Left kidney (tissue), 8 donors: ENCODE measurements around the gene KARS1. TPM values are rescaled to one million over a fixed set of nuclear protein-coding genes. Genes with fewer than 3 reads are reported as not detected.
A peak's percentile ranks its signal among the peaks of the same experiment; 100 is the strongest.

Experiments used
- DNase-seq: peaks from one replicate; pipeline ENCODE4 v3.0.0-alpha.2; 2013
- long read RNA-seq, 8 donors: transcript quantifications; one replicate each; lab custom pipeline, GENCODE V29; 2026
- polyA plus RNA-seq: library from polyadenylated mRNA; unstranded; fragments of 120-200 nt; gene quantifications from one replicate; pipeline ENCODE4 v1.2.1, GENCODE V29; 2013; ENCODE audit not compliant: insufficient read length

Gene KARS1
- 143 TPM for polyA plus RNA-seq
- long read RNA-seq, donor 1, transcript KARS-201 (14 exons, 2,005 nt): major isoform, 21 of 190 reads
- long read RNA-seq, donor 1, transcript KARS-202 (15 exons, 2,421 nt): minor isoform, 5 of 190 reads
- long read RNA-seq, donor 1, transcript KARS-211 (2 exons, 589 nt): minor isoform, 18 of 190 reads
- long read RNA-seq, donor 1, partial matches to known transcripts: 124 of 190 reads
- long read RNA-seq, donor 1, other reads (novel, unspliced or antisense): 22 of 190 reads
- long read RNA-seq, donor 2, transcript KARS-211 (2 exons, 589 nt): minor isoform, 13 of 31 reads
- long read RNA-seq, donor 2, transcript KARS-201 (14 exons, 2,005 nt): major isoform, 16 of 31 reads
- long read RNA-seq, donor 2, partial matches to known transcripts: 0 of 31 reads
- long read RNA-seq, donor 2, other reads (novel, unspliced or antisense): 0 of 31 reads
- long read RNA-seq, donor 3, transcript KARS-211 (2 exons, 589 nt): minor isoform, 10 of 40 reads
- long read RNA-seq, donor 3, transcript KARS-201 (14 exons, 2,005 nt): major isoform, 20 of 40 reads
- long read RNA-seq, donor 3, partial matches to known transcripts: 6 of 40 reads
- long read RNA-seq, donor 3, other reads (novel, unspliced or antisense): 0 of 40 reads
- long read RNA-seq, donor 4, transcript KARS-211 (2 exons, 589 nt): major isoform, 9 of 14 reads
- long read RNA-seq, donor 4, partial matches to known transcripts: 5 of 14 reads
- long read RNA-seq, donor 4, other reads (novel, unspliced or antisense): 0 of 14 reads
- long read RNA-seq, donor 5, transcript KARS-201 (14 exons, 2,005 nt): major isoform, 36 of 65 reads
- long read RNA-seq, donor 5, transcript KARS-202 (15 exons, 2,421 nt): minor isoform, 5 of 65 reads
- long read RNA-seq, donor 5, transcript KARS-211 (2 exons, 589 nt): minor isoform, 18 of 65 reads
- long read RNA-seq, donor 5, partial matches to known transcripts: 6 of 65 reads
- long read RNA-seq, donor 5, other reads (novel, unspliced or antisense): 0 of 65 reads
- long read RNA-seq, donor 6, transcript KARS-201 (14 exons, 2,005 nt): major isoform, 16 of 443 reads
- long read RNA-seq, donor 6, transcript KARS-211 (2 exons, 589 nt): minor isoform, 9 of 443 reads
- long read RNA-seq, donor 6, transcript KARS-202 (15 exons, 2,421 nt): minor isoform, 7 of 443 reads
- long read RNA-seq, donor 6, partial matches to known transcripts: 292 of 443 reads
- long read RNA-seq, donor 6, other reads (novel, unspliced or antisense): 117 of 443 reads
- long read RNA-seq, donor 7, transcript KARS-202 (15 exons, 2,421 nt): minor isoform, 9 of 85 reads
- long read RNA-seq, donor 7, transcript KARS-211 (2 exons, 589 nt): minor isoform, 16 of 85 reads
- long read RNA-seq, donor 7, transcript KARS-201 (14 exons, 2,005 nt): major isoform, 49 of 85 reads
- long read RNA-seq, donor 7, partial matches to known transcripts: 11 of 85 reads
- long read RNA-seq, donor 7, other reads (novel, unspliced or antisense): 0 of 85 reads
- long read RNA-seq, donor 8, transcript KARS-201 (14 exons, 2,005 nt): major isoform, 15 of 21 reads
- long read RNA-seq, donor 8, partial matches to known transcripts: 0 of 21 reads
- long read RNA-seq, donor 8, other reads (novel, unspliced or antisense): 0 of 21 reads

DNA sequence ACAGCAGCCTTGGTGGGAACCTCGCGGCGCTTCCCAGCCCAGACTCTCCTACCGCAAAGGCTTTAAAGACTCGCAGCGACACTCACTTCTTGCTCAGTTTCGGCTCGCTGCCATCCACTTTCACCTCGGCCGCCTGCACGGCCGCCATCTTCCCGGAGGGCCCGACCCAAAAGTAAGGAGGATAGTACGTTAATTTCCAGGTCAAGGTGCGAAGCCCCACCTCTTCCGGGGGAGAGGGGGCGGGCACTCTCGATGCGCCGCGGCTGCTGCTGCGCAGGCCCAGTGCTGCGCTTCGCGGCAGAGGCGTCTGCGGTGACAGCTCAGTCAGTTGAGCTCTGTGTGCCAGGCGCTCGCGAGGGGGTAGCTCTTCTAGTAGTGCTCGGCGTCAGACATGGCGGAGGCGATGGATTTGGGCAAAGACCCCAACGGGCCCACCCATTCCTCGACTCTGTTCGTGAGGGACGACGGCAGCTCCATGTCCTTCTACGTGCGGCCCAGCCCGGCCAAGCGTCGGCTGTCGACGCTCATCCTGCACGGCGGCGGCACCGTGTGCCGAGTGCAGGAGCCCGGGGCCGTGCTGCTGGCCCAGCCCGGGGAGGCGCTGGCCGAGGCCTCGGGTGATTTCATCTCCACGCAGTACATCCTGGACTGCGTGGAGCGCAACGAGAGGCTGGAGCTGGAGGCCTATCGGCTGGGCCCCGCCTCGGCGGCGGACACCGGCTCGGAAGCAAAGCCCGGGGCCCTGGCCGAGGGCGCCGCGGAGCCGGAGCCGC, at the start of gene KARS1, which contains the start of gene TERF2IP:
Gene KARS1, minus strand, starts transcription at position 174 of the 773 bp plus-strand sequence. Its CDS starts 26 bp downstream, at position 148.
Gene TERF2IP, plus strand, starts transcription at position 282 of the 773 bp plus-strand sequence. Its CDS starts 110 bp downstream, at position 392.
- peak; percentile 91 for DNase-seq

DNA sequence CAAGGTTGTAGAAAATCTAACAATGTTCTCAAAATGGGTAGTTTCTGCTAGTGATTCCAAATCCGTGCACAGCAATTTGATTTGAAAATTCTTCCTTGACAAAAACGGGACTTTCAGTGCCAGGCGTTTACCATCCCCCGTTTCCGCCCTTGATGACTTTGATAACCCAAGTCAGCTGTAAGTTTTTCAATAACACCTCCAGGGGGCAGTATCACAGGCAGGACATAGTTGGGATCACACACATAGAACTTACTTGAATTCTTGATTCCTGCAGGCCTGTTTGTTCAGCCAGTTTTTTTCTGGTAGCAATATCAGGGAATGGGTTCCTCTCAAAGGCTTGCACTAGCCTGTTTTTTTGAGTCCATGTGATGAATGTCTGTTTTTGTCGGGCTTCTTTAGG, 48.2 kb upstream of the KARS1 start:
- no peak for DNase-seq

DNA sequence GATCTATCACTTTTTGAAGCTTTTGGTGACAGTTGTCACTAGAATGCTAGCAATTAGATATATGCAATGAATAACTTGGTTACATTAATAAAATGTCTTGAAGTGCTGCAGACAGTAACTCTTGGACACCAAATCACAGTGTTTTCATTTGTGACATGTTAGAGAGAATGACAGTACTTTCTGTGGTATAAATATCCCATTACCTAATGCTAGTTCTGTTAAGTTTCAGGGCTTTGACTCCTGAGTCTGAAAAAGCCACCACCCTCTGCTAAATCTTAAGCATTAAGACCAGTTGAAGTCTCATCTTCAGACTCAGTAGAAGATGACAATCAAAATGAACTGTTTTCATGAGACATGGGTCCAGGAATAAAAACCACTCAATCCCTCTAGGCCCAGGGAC, 39.9 kb upstream of the KARS1 start:
- DNase-seq: no peak

DNA sequence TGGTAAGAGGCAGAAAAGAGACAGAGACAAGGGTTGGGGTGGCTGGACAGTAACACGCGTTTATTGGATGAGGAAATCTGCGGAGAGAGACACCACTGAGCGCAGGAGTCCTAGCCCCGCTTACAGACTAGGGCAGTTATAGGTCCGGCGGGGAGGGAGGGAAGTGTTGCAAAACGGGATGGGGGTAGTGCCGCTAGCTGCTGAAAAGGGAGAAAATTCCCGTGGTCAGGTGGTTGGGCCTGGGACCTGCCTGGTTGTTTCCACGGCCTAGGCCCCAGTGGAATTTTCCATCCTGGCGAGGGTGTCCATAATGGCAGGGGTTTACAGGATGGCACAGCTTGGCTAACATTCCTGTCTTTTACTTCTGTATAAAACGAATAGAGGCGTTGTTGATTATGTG, 34.8 kb upstream of the KARS1 start:
- no peak for DNase-seq

DNA sequence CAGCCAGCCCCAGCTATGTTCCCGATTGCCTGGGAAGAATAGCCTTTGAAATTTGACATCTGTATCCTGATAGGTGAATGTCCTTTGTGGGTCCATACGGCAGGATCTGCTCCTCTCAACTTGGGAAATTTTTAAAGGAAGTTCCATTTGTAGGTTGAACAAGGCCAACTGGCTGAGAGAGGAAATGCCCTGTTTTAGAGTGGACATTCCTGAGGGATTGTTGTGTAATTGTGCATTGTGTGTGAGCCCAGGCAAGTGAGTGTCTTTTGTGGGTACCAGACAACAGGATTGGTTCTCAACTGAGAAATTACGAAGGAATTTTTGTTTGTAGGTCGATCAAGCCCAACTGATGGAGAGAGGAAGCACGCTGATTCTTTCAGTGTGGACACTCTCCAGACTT, 31.9 kb upstream of the KARS1 start:
- DNase-seq: no peak

DNA sequence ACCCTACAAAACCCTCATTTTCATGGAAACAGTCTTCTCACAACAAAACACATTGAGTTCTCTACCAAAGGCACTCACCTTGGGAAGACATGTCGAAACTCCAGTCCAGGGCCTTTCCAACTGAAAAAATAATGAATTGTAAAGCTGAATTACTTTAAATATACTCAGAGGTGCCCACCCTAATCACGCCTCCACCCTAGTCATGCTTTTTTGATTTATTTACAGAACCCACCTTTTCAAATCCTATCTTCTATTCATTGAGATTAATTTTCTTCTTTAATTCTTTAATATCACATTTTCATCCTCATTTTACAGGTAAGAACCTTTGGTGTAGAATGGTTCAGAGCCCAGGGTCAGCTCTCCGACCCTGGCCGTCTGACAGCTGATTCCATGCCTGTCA, 29.4 kb upstream of the KARS1 start, which contains the start of gene CPHXL2:
Gene CPHXL2, minus strand, starts transcription at position 101 of the 400 bp plus-strand sequence. Its CDS starts 10 bp downstream, at position 91.
- no peak for DNase-seq

DNA sequence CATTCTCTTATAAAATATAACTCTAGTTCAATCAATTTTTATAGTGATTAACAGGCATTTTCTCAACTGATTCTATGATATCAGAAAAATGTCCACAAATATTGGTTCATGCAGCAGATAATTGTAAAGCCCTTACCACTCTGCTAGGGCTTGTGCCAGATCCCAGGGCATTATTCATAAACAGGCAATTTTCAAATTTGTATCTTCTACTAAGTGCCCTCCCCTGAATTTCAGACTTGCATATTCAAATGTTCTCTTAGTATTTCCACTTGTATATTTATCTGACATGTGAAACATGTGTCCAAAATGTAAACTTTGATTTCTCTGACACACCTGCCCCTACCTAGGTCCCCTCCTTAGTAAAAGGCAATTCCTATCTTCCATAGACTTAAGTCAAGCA, 20.0 kb upstream of the KARS1 start:
- DNase-seq: no peak

DNA sequence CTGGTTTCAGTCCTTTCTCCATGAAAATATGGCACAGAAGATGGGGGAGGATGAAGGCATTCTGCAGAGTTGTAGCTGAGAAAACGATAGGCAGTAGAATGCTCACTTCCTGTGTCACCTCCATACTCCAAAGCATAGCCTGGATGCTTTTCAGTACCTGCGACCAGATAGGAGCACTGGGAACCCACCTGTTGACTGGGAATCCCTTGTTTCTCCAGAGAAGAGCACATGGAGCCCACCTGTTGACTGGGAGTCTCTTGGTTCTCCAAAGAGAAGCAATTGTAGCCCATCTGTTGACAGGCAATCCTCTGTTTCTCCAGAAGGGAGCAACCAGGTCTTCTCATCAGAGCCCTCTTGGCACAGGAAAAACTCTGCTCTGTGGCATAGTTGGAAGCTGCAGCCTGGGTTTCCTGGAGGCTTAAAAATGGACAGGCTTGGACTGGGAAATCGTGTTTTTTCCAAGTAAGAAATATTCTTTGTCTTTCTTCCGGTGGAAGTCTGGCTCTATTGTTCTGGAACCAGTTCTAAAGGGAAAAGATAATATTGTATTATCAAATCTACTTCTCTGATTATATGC, 13.3 kb upstream of the KARS1 start:
- no peak for DNase-seq

DNA sequence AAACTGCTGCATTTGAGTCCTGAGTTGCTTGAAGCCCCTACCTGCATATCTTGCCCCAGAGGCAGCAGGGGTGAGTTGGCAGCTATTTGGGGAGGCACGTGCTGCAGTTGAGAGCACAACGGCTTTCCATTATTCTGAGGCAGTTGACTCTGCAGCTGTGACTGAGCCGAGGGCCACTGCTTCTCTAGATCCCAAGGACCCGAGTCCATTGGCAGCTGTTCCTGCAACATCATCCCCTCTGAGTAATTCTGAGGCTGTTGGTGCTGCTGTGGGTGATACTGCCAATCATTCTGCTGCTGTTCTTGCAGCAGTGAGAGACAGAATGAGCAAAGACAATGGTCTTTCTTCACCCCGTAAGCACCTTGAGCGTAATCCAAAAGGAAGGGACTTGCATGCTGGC, 12.9 kb upstream of the KARS1 start:
- DNase-seq: no peak

DNA sequence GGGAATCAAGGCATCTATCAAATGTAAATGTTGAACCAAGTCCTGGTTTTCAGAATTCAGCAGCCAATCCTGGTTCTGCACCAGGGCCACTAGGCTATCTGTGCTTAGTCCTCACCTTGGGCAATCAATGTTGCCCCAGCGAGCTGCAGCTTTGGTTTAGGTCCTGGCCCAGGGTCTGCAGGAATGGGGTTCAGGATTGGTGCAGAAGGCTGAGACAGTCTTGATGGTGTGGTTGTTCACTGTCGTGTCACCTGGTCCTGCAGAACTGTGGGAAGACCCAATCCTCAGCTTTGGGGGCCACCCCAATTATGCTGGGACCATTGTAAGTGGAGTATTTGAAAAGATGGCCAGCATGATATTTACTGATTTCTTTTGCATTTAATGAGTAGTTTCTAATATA, 10.7 kb upstream of the KARS1 start:
- no peak for DNase-seq

DNA sequence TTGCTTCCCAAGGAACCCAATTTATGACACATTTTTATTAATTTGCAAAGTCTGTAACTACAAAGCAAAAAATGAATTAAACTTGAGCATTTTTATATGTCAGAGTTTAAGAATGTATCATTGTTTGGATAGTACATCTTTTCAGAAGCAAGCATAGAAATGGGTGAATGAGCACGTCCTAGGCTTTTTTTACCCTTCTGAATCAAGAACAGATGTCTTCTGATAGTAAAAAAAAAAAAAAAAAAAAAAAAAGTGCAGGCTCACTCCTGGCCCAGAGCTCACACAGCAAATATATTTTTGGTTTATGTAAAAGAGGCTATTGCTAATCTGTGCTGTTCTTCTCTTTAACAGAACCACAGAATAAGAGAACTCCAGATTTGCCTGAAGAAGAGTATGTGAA, 6.5 kb upstream of the KARS1 start:
- DNase-seq: no peak

DNA sequence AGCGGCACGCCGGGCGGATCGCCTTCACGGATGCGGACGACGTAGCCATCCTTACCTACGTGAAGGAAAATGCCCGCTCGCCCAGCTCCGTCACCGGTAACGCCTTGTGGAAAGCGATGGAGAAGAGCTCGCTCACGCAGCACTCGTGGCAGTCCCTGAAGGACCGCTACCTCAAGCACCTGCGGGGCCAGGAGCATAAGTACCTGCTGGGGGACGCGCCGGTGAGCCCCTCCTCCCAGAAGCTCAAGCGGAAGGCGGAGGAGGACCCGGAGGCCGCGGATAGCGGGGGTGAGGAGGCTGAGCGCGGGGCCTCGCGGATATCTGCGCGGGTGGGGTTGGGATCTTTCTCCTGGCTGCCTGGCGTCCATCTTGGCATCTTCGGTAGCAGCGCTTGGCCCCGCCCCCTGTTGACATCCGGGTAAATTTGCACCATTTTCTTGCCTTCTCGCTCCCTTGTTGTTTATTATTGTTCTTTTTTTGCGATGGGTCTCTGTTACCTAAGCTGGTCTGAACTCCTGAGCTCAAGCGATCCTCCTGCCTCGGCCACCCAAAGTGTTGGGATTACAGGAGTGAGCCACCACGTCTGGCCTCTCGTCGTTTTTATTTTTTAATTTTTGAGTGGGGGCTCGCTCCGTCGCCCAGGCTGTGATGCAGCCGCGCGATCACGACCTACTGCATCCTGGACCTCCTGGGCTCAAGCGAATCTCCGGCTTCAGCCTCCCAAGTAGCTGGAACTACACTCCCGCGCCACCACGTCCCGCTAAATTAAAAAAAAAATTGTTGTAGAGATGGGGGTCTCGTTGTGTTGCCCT, 1.0 kb upstream of the KARS1 start:
- DNase-seq: peak; percentile 89

DNA sequence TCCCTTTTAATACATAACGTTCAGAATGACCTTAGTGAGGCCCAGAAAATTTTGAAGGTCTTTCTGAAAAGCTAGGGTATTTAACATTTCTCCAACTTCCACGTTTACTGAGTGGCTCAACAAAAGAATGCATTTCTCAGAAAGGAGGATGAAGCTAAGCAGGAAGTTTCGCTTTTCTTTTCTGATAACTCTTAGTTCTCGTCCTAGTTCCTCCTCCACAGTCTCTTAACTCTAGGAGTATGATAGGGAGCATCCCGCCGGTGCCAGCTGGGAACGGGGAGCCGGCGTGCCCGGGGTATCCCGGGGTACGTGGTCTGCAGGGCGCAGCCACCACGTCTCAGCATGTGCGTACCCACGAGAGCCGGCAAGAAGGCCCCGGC, 363 bp downstream of the KARS1 start:
- DNase-seq: no peak

DNA sequence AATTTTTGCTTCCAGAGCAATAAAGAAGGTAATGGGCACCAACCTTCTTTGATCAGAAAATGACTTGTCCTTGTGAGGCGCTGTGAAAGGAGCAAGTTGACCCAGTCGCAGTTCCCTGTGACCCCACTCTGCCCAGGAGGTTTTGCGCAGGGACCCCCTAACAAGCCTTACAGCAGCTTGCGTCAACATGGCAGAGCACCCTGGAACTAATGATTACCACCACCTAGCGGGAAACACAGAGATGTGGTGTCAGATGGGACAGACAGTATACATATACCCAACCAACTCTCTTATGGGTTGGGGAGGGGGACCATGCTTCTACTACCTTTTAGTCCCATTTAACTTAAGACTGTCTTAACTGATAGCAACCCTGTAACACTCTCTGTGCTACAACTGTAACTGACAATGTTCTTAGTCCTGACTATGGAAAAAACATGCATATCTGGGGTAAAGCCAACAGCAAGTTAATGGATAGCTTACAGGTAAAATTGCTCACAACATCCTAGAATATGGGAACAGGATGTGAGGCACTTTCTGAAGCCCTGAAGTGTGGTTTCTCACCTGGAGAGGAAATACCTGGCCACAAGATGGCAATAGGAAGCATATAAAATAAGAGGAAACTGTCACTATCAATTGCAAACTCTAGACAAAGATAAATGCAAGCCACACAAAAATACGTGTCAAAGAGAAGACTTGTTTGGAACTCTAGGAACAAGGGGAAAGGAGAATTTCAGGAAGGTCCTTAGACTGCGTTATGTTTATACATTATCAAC, 3.0 kb downstream of the KARS1 start:
- DNase-seq: no peak

DNA sequence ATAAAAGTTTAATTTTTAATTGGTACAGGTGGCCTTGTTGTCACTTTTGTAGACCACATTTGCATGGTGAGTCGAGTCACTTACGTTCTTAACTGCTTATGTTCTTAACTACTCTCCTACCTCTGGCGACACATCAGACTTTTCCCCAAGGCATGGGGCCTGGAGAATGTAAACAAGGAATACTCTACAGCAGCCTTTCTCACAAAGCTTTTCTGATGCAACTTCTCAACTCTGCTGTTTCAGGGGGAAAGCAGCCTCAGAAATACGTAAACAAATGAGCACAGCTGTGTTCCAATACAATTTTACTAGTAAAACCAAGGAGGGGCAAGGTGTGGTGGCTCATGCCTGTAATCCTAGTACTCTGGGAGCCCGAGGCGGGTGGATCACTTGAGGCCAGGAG, 6.9 kb downstream of the KARS1 start:
- DNase-seq: no peak

DNA sequence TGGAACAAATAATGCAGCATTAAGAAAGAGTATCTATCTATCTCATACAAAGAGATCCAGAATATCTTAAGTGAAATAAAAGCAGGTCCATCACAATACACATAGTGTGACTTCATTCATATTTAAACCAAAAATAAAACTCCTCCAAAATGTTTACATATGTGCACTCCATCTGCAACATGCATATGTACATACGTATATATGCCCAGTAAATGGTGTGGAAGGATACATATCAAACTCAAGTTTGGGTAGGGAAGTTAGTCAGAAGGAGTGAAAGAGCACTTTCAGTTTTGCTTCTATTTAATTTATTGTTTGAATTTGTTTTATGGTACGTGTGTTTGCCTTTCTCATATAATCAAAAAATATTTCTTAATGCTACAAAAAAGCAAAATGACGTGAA, 12.4 kb downstream of the KARS1 start:
- DNase-seq: no peak

DNA sequence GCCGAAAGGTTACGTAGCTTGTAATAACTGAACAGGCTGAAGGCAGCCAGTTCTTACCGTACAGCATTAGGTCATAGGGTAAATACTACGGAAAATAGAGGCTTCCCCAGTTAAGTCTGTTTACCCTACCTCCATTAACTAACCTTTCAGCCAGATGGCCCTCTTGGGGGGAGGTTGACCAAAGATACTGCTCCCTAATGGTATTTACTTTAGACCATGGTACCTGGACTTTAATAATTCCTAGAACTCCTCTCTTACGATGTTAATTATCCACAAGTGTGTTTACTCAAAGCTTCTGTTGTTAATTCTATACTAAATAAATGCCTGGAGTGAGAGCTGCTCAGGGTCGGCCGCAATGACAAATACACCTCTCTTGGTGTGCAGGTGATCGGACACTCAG, 14.6 kb downstream of the KARS1 start:
- DNase-seq: no peak

DNA sequence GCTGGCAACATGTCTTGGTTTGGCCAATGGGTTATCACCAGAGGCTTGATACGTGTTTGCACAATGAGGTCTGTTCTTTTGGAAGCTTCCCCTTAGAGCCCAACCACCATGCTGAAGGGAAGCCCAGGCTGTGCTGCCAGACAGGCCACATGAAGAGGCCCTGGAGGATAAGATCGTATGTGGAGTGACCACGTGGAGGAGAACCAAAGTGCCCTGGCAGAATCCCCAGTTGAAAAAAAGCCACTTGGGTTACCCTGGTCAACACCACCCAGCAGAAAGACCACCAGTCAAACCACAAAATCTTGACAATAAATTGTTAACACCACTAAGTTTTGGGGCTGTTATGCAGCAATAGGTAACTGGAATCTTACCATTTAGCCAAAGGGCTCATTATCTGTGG, 17.4 kb downstream of the KARS1 start:
- no peak for DNase-seq
